Measurements from ENCODE around the gene CACNA1I. TPM values are rescaled to one million over a fixed set of nuclear protein-coding genes. Genes with fewer than 3 reads are reported as not detected.
A peak's percentile ranks its signal among the peaks of the same experiment; 100 is the strongest.

The CACNA1I gene
- total RNA-seq, 3 donors from 2014 or later, result 0.05 to 0.14 (median 0.08) TPM

GRCh38 chr22:39627865-39628562 lies 57.5 kb downstream of the CACNA1I start:
- H3K27me3 Mint-ChIP-seq (ENCODE audit: low read depth), result peaks cover 10% of the 10 kb centered on the region
- ATAC-seq (no peak), DNase-seq (no peak)
- peaks cover 10% of the 10 kb centered on the region for H3K4me1 Mint-ChIP-seq (ENCODE audit: low read depth)
- H3K36me3 Mint-ChIP-seq (ENCODE audit: insufficient read depth), result no peaks in the 10 kb centered on the region
- H3K4me3 Mint-ChIP-seq, result no peak overlapping the region
- H3K9me3 Mint-ChIP-seq, result no peaks in the 10 kb centered on the region

DNA sequence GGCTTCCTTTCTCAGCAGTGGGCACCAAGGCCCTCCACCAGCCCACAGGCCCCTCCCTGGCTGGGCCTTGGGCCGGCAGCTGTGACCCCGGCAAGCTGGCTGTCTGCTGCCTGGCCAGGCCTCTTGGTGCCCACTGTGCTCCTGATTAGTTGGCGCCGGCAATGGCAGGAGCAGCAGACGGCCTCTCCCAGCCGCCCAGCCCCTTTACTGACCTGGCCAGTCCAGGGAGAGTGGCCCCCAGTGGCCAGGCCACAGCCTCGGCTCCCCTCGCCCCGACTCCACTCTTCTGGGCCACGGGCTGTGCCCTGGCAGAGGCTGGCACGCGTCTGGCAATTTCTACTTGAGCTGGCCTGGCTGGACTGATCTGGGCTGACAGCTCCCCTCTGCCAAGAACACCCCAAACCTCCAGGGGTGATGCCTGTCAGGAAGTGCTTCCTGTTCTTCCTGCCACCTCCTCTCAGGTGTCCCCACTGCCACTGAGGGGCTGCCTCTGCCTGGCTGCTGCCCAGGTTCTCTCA lies 58.1 kb downstream of the CACNA1I start:
- H3K27me3 Mint-ChIP-seq (ENCODE audit: low read depth), result peaks cover 10% of the 10 kb centered on the region
- ATAC-seq, result no peak
- H3K36me3 Mint-ChIP-seq (ENCODE audit: insufficient read depth), result no peaks in the 10 kb centered on the region
- H3K4me3 Mint-ChIP-seq, result no peak overlapping the region
- H3K4me1 Mint-ChIP-seq (ENCODE audit: low read depth), result peaks cover 10% of the 10 kb centered on the region
- H3K9me3 Mint-ChIP-seq, result no peaks in the 10 kb centered on the region
- no peak for DNase-seq

DNA sequence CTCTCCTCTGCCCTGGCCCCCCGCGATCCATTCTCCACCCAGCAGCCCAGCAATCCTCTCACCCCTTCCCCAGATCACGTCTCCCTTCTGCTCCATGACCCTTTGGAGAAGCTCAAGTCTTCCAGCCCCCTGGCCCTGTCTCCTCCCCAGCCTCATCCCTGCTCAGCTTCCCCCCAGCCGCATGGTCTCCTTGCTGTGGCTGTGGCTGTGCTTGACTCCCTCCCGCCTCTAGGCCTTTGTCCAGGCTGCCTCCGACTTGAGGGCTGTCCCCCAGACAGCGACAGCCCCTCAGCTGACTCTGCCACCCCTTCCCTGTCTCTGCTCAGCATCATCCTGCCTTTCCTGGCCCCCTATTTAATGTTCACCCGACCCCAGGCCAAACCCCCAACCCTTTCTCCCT lies 59.3 kb downstream of the CACNA1I start:
- H3K9me3 Mint-ChIP-seq, result no peaks in the 10 kb centered on the region
- ATAC-seq (no peak), DNase-seq (no peak)
- no peaks in the 10 kb centered on the region for H3K36me3 Mint-ChIP-seq (ENCODE audit: insufficient read depth)
- H3K4me1 Mint-ChIP-seq (ENCODE audit: low read depth), result peaks cover 13% of the 10 kb centered on the region
- peaks cover 10% of the 10 kb centered on the region for H3K27me3 Mint-ChIP-seq (ENCODE audit: low read depth)
- H3K4me3 Mint-ChIP-seq, result no peak overlapping the region

DNA sequence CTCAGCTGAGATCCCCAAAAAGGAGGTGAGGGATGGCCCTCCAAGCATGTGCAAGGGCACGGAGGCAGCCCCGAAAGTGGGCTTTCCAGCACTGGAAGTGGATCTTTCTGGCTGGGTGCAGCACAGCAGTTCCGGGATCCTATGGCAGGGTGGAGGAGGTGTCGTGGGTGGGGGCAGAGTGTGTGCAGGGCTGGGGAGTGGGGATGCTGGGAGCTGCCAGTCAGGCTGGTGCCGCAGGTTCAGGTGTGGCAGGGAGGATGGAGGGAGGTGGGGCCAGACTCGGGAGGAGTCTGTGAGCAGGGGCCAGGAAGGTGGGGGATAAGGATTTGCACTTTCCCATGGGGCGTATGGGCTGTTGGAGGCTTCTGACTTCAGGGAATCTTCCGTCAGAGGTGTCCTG lies 60.2 kb downstream of the CACNA1I start:
- Mint-ChIP-seq H3K27me3 (ENCODE audit: low read depth) (peaks cover 10% of the 10 kb centered on the region), H3K36me3 (ENCODE audit: insufficient read depth) (no peaks in the 10 kb centered on the region), H3K4me3 (no peak overlapping the region), H3K4me1 (ENCODE audit: low read depth) (peaks cover 13% of the 10 kb centered on the region), H3K9me3 (no peaks in the 10 kb centered on the region)
- ATAC-seq (no peak), DNase-seq (no peak)

- ATAC-seq (no peak), DNase-seq (no peak)
- H3K4me1 Mint-ChIP-seq (ENCODE audit: low read depth), result peaks cover 13% of the 10 kb centered on the region
- peaks cover 8% of the 10 kb centered on the region for H3K27me3 Mint-ChIP-seq (ENCODE audit: low read depth)
- no peaks in the 10 kb centered on the region for H3K36me3 Mint-ChIP-seq (ENCODE audit: insufficient read depth)
- H3K4me3 Mint-ChIP-seq, result no peak overlapping the region
- no peaks in the 10 kb centered on the region for H3K9me3 Mint-ChIP-seq
Measured at GRCh38 chr22:39631381-39632286, 61.1 kb downstream of the CACNA1I start.

- Mint-ChIP-seq H3K4me1 (ENCODE audit: low read depth) (peaks cover 7% of the 10 kb centered on the region), H3K27me3 (ENCODE audit: low read depth) (no peaks in the 10 kb centered on the region), H3K36me3 (ENCODE audit: insufficient read depth) (no peaks in the 10 kb centered on the region), H3K4me3 (no peak overlapping the region), H3K9me3 (peaks cover 3% of the 10 kb centered on the region)
- peak in 1 of 2 donors; percentile 52 for ATAC-seq
- no peak for DNase-seq
Measured at GRCh38 chr22:39634530-39635405, 64.2 kb downstream of the CACNA1I start.

GRCh38 chr22:39635719-39636118 lies 65.2 kb downstream of the CACNA1I start:
- no peaks in the 10 kb centered on the region for H3K27me3 Mint-ChIP-seq (ENCODE audit: low read depth)
- H3K4me3 Mint-ChIP-seq, result no peak overlapping the region
- ATAC-seq (no peak), DNase-seq (no peak)
- H3K4me1 Mint-ChIP-seq (ENCODE audit: low read depth), result peaks cover 7% of the 10 kb centered on the region
- peaks cover 5% of the 10 kb centered on the region for H3K9me3 Mint-ChIP-seq
- H3K36me3 Mint-ChIP-seq (ENCODE audit: insufficient read depth), result no peaks in the 10 kb centered on the region

DNA sequence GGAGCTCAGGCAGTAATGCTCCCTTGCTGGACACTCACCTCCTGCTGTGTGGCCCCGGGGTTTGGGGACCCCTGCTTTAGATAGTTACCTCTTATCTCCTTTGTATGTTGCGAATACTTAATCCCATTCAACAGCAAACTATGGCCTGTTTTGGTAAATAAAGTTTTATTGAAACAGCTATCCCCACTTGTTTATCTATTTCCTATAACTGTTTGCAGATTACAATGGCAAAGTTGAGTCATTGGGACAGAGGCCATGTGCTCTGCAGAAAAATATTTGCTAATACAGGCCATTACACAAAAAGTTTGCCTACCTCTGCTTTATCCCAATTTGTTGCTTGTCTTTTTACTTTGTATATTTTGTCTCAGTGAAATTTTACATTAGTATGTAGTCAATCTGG lies 68.4 kb downstream of the CACNA1I start:
- Mint-ChIP-seq H3K4me3 (no peak overlapping the region), H3K27me3 (ENCODE audit: low read depth) (peaks cover 2% of the 10 kb centered on the region), H3K36me3 (ENCODE audit: insufficient read depth) (no peaks in the 10 kb centered on the region), H3K4me1 (ENCODE audit: low read depth) (peaks cover 3% of the 10 kb centered on the region), H3K9me3 (peaks cover 5% of the 10 kb centered on the region)
- ATAC-seq, result no peak
- DNase-seq, result no peak

- Mint-ChIP-seq H3K9me3 (peaks cover 5% of the 10 kb centered on the region), H3K27me3 (ENCODE audit: low read depth) (peaks cover 2% of the 10 kb centered on the region), H3K4me3 (no peak overlapping the region), H3K4me1 (ENCODE audit: low read depth) (no peaks in the 10 kb centered on the region), H3K36me3 (ENCODE audit: insufficient read depth) (no peaks in the 10 kb centered on the region)
- DNase-seq (no peak), ATAC-seq (no peak)
Measured at GRCh38 chr22:39641660-39642310, 71.2 kb downstream of the CACNA1I start.

- Mint-ChIP-seq H3K36me3 (ENCODE audit: insufficient read depth) (no peaks in the 10 kb centered on the region), H3K9me3 (peaks cover 5% of the 10 kb centered on the region), H3K4me1 (ENCODE audit: low read depth) (no peaks in the 10 kb centered on the region), H3K27me3 (ENCODE audit: low read depth) (peaks cover 2% of the 10 kb centered on the region), H3K4me3 (no peak overlapping the region)
- no peak for DNase-seq
- ATAC-seq, result no peak
Measured at GRCh38 chr22:39643311-39644083, 72.9 kb downstream of the CACNA1I start.

DNA sequence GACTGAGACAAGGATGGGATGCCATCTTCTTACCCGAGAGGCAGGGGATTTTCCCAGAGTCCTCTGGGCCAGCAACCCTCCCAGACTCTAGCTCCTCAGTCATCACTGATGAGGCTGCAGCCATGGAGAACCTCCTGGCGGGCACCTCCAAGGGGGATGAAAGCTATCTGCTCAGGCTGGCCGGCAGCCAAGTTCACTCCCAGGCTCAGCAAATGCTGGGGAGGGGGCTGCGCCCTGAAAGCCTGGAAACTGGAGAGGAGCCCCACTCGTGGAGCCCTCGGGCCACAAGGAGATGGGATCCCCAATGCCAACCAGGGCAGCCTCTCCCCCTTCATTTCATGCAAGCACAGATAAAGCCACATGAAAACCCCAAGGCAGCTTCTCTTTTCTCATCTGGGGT lies 75.0 kb downstream of the CACNA1I start:
- DNase-seq (no peak), ATAC-seq (no peak)
- Mint-ChIP-seq H3K9me3 (no peaks in the 10 kb centered on the region), H3K4me3 (no peak overlapping the region), H3K27me3 (ENCODE audit: low read depth) (peaks cover 2% of the 10 kb centered on the region), H3K36me3 (ENCODE audit: insufficient read depth) (no peaks in the 10 kb centered on the region), H3K4me1 (ENCODE audit: low read depth) (no peaks in the 10 kb centered on the region)

DNA sequence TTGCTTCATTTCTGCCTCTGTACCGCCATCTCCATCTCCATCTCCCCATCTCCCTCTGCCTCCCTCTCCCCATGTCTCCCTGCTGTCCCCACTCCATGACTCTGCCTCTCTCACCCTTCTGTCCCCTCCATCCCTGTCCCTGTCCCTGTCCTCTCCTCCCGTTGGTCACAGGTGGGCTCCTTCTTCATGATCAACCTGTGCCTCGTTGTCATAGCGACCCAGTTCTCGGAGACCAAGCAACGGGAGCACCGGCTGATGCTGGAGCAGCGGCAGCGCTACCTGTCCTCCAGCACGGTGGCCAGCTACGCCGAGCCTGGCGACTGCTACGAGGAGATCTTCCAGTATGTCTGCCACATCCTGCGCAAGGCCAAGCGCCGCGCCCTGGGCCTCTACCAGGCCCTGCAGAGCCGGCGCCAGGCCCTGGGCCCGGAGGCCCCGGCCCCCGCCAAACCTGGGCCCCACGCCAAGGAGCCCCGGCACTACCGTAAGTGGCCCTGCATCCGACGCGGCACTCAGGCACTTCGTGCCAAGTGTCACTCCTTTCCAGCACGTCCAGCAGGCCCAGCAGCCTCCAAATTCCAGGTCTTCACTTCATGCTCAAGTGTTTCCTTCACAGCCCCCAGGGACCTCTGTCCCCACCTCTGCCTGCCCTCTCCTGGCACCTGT lies 76.0 kb downstream of the CACNA1I start:
- Mint-ChIP-seq H3K4me1 (ENCODE audit: low read depth) (no peaks in the 10 kb centered on the region), H3K9me3 (no peaks in the 10 kb centered on the region), H3K27me3 (ENCODE audit: low read depth) (no peaks in the 10 kb centered on the region), H3K36me3 (ENCODE audit: insufficient read depth) (no peaks in the 10 kb centered on the region), H3K4me3 (no peak overlapping the region)
- ATAC-seq, result no peak
- DNase-seq, result no peak
